Measurements from ENCODE around the gene ERICH6. TPM values are rescaled to one million over a fixed set of nuclear protein-coding genes. Genes with fewer than 3 reads are reported as not detected.

The ERICH6 gene
- total RNA-seq, 4 donors from 2014 or later, result not detected

GRCh38 chr3:150687613-150688012, 16.1 kb downstream of the ERICH6 start:
- Histone ChIP-seq H3K27me3 (no peaks in the 10 kb centered on the region), H3K9me3 (no peaks in the 10 kb centered on the region), H3K27ac (no peak overlapping the region), H3K36me3 (no peaks in the 10 kb centered on the region), H3K4me3 (no peak overlapping the region), H3K4me1 (no peaks in the 10 kb centered on the region)
- TF ChIP-seq EP300 (IDR thresholded peaks at IDR 0.05) (no peak), POLR2AphosphoS5 (IDR thresholded peaks at IDR 0.05) (no peak)
- TF ChIP-seq, protein P1, sequence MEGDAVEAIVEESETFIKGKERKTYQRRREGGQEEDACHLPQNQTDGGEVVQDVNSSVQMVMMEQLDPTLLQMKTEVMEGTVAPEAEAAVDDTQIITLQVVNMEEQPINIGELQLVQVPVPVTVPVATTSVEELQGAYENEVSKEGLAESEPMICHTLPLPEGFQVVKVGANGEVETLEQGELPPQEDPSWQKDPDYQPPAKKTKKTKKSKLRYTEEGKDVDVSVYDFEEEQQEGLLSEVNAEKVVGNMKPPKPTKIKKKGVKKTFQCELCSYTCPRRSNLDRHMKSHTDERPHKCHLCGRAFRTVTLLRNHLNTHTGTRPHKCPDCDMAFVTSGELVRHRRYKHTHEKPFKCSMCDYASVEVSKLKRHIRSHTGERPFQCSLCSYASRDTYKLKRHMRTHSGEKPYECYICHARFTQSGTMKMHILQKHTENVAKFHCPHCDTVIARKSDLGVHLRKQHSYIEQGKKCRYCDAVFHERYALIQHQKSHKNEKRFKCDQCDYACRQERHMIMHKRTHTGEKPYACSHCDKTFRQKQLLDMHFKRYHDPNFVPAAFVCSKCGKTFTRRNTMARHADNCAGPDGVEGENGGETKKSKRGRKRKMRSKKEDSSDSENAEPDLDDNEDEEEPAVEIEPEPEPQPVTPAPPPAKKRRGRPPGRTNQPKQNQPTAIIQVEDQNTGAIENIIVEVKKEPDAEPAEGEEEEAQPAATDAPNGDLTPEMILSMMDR (IDR thresholded peaks at IDR 0.05), result no peak
- no peak for ATAC-seq

- Histone ChIP-seq H3K27me3 (no peaks in the 10 kb centered on the region), H3K9me3 (no peaks in the 10 kb centered on the region), H3K36me3 (no peaks in the 10 kb centered on the region), H3K4me1 (no peaks in the 10 kb centered on the region), H3K27ac (no peak overlapping the region), H3K4me3 (no peak overlapping the region)
- ATAC-seq, result no peak
- TF ChIP-seq EP300 (IDR thresholded peaks at IDR 0.05), result no peak
Observed at GRCh38 chr3:150682824-150683223, 20.9 kb downstream of the ERICH6 start.

GRCh38 chr3:150682279-150682678, 21.4 kb downstream of the ERICH6 start:
- ATAC-seq, result no peak

GRCh38 chr3:150681057-150681456, 22.7 kb downstream of the ERICH6 start:
- no peak overlapping the region for H3K27ac ChIP-seq
- no peak overlapping the region for H3K4me3 ChIP-seq
- peaks cover 0 to 7% (median 0%) of the 10 kb centered on the region in 3 donors for H3K9me3 ChIP-seq
- 56 to 100% methylated on average over 1 to 2 of the region's 2 CpGs for WGBS, 2 donors (ENCODE audit: low coverage in 1 of 2)
- no peaks in the 10 kb centered on the region for H3K36me3 ChIP-seq
- TF ChIP-seq POLR2A (IDR thresholded peaks at IDR 0.05) (no peak), POLR2AphosphoS5 (IDR thresholded peaks at IDR 0.05) (no peak), EP300 (IDR thresholded peaks at IDR 0.05) (no peak)
- TF ChIP-seq, protein P1 (IDR thresholded peaks at IDR 0.05), result no peak
- ATAC-seq, result no peak
- H3K27me3 ChIP-seq, result no peaks in the 10 kb centered on the region
- no peaks in the 10 kb centered on the region for H3K4me1 ChIP-seq

More at GRCh38 chr3:150682279-150682678, 21.4 kb downstream of the ERICH6 start:
- Histone ChIP-seq H3K4me1 (no peaks in the 10 kb centered on the region), H3K36me3 (no peaks in the 10 kb centered on the region), H3K9me3 (no peaks in the 10 kb centered on the region), H3K27ac (no peak overlapping the region), H3K27me3 (no peaks in the 10 kb centered on the region), H3K4me3 (no peak overlapping the region)
- TF ChIP-seq, protein P1 (IDR thresholded peaks at IDR 0.05), result no peak
- 78% methylated on average over 1 of the region's 1 CpG; no CpG with 5 or more reads in 1 of the 2 donors for WGBS, 2 donors (ENCODE audit: low coverage in 1 of 2)

DNA sequence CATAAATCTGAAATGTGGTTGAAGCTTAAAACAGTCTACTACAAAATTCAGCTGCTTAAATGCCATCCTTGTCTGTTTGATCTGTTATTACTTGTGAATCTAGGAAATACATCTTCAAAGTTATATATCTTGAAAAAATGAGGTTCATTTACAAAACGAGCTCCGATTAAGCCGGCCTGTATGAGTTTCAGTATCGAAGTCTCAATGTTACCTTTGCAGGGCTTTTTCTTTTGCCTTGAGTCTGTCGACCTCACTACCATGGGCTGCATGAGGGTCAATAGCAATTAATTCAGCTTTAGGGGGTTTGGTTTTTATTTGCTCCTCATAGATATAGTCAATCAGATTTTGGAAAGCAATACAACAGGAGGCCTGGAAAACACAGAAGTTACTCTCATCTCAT, 23.2 kb downstream of the ERICH6 start:
- Histone ChIP-seq H3K27me3 (no peaks in the 10 kb centered on the region), H3K4me3 (no peak overlapping the region), H3K4me1 (no peaks in the 10 kb centered on the region), H3K27ac (no peak overlapping the region), H3K9me3 (peaks cover 0 to 12% (median 0%) of the 10 kb centered on the region in 3 donors), H3K36me3 (no peaks in the 10 kb centered on the region)
- TF ChIP-seq EP300 (IDR thresholded peaks at IDR 0.05) (no peak), POLR2A (IDR thresholded peaks at IDR 0.05) (no peak), POLR2AphosphoS5 (IDR thresholded peaks at IDR 0.05) (no peak)
- TF ChIP-seq, protein P1 (IDR thresholded peaks at IDR 0.05), result no peak
- ATAC-seq, result no peak
- WGBS, 2 donors (ENCODE audit: low coverage in 1 of 2), result 93 to 95% methylated on average over 5 of the region's 5 CpGs

DNA sequence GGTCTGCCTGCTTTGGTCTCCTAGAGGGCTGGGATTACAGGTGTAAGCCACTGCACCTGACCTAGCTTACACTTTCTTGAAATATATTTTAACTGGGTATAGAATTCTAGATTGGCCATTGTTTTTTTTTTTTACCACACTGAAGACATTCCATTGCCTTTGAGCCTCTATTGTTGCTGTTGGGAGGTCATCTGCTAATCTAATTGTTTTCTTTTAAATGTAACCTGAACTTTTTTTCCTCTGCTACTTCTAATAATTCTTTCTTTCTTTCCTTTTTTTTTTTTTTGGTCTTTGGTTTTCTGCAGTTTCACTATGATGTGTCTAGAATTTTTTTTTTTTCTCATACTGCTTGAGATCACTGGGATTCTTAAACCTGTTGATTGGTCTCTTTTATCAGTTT, 28.1 kb downstream of the ERICH6 start:
- no peaks in the 10 kb centered on the region for H3K4me1 ChIP-seq
- no peak for ATAC-seq
- no peak overlapping the region for H3K27ac ChIP-seq
- no peak overlapping the region for H3K4me3 ChIP-seq
- no peaks in the 10 kb centered on the region for H3K27me3 ChIP-seq
- H3K36me3 ChIP-seq, result no peaks in the 10 kb centered on the region
- no peak for TF ChIP-seq POLR2AphosphoS5 (IDR thresholded peaks at IDR 0.05)
- TF ChIP-seq, protein P1 (IDR thresholded peaks at IDR 0.05), result no peak
- no peak for TF ChIP-seq EP300 (IDR thresholded peaks at IDR 0.05)
- TF ChIP-seq POLR2A (IDR thresholded peaks at IDR 0.05), result no peak
- H3K9me3 ChIP-seq, result peaks cover 0 to 25% (median 0%) of the 10 kb centered on the region in 3 donors
